Heart left ventricle (tissue), 16 donors: ENCODE results near the gene ZMYM3. TPM values are rescaled to one million over a fixed set of nuclear protein-coding genes. Genes with fewer than 3 reads are reported as not detected.

ENCODE experiments used
- ATAC-seq, 4 donors: fragments of 200-7000 bp; cut with Tn5 transposase; one replicate each; pipeline ENCODE4 v1.9.1; 2020 to 2022; ENCODE audit warnings: moderate library complexity in 4 of 4, mild to moderate bottlenecking in 3 of 4, moderate number of reproducible peaks in 1 of 4
- DNase-seq, 5 donors: peaks; one replicate each; pipeline ENCODE4 v3.0.0-alpha.2; 2020
- H3K27ac ChIP-seq, 12 donors: fragments of 200-600 bp; sonication (generic) in 4 of 12; one replicate each; pipeline versions ENCODE4 v1.5.0 to v1.8.0; 2016 to 2022; ENCODE audit warnings: mild to moderate bottlenecking in 2 of 12
- H3K27me3 ChIP-seq, 9 donors: fragments of 200-600 bp; sonication (generic) in 2 of 9; one replicate each; pipeline versions ENCODE4 v1.5.1 to v1.8.0; 2016 to 2022; ENCODE audit warnings: mild to moderate bottlenecking in 3 of 9
- H3K36me3 ChIP-seq, 9 donors: fragments of 200-600 bp; sonication (generic) in 2 of 9; one replicate each; pipeline versions ENCODE4 v1.5.0 to v1.8.0; 2018 to 2022; ENCODE audit warnings: mild to moderate bottlenecking in 2 of 9
- H3K4me1 ChIP-seq, 12 donors: fragments of 200-600 bp; sonication (generic) in 4 of 12; one replicate each; pipeline versions ENCODE4 v1.5.0 to v1.8.0; 2016 to 2022; ENCODE audit warnings: mild to moderate bottlenecking in 3 of 12
- H3K4me3 ChIP-seq, 12 donors: fragments of 200-600 bp; sonication (generic) in 4 of 12; one replicate each; pipeline versions ENCODE4 v1.5.0 to v1.8.0; 2017 to 2022; ENCODE audit warnings: mild to moderate bottlenecking in 9 of 12, moderate library complexity in 4 of 12
- H3K9me3 ChIP-seq, 12 donors: fragments of 200-600 bp; sonication (generic) in 4 of 12; one replicate each; pipeline versions ENCODE4 v1.5.0 to v1.8.0; 2016 to 2022; ENCODE audit warnings: mild to moderate bottlenecking in 1 of 12
- CTCF ChIP-seq, 12 donors: fragments of 200-600 bp; sonication (generic) in 4 of 12; IDR thresholded peaks; one replicate each; pipeline versions ENCODE4 v1.5.0 to v1.8.0; 2018 to 2022; ENCODE audit warnings: antibody characterized with exemption in 12 of 12, mild to moderate bottlenecking in 5 of 12
- POLR2A ChIP-seq, 2 donors: fragments of 450-650 bp; IDR thresholded peaks; one replicate each; pipeline ENCODE4 v1.6.1; 2017; ENCODE audit warnings: antibody characterized with exemption in 2 of 2, mild to moderate bottlenecking in 2 of 2, moderate library complexity in 2 of 2
- WGBS, 4 donors: extraction: QIAGEN DNeasy Blood & Tissue Kit in 2 of 4; methylation state at CpG; one replicate each; pipeline versions ENCODE4 v1.1.5 to v1.1.7; 2013 to 2018; 5-methylcytosine and 5-hydroxymethylcytosine counted together
- intact Hi-C, 10 donors: fragments of 100-400 bp; cut with DNase I; formaldehyde crosslinking; loops; one replicate each; pipeline versions ENCODE4 v1.11.1 to v1.14.2; 2022
- polyA plus RNA-seq, 2 donors: library from polyadenylated mRNA; stranded (reverse); fragments of 200-250 nt; gene quantifications; one replicate each; pipeline ENCODE4 v1.2.3, GENCODE V29; 2013
- total RNA-seq, 9 donors: library from RNA; depleted of rRNA in 2 of 9; stranded (reverse); fragments of >200 nt in 2 of 9; fragmentation: NEBNext Ultra II Directional in 3 of 9; extraction: Animal tissue kit (Norgen Biotek cat#: 25700) in 3 of 9; gene quantifications; one replicate each; pipeline versions ENCODE4 v1.1.0 to v1.2.4, GENCODE V29; 2016 to 2023
- donor health status: ischemic (EF 13 %, LVEDD 7.1; RV severe dilation, severe dysfunction).
- donor health status: healthy with polysubstance abuse.
- donor health status: DM: no; HTN: yes; CAD: no.
- donor health status: DM: no; HTN: no; CAD: no.
- donor health status: ischemic (EF 25% LVEDD 6.9; RV normal size, moderate dysfunction).
- donor health status: ischemic (EF 25% LVEDD 5.7; RV mildly dilated, moderate dysfunction).
- donor health status: healthy.
- donor health status: DM: yes; HTN: yes; CAD: no.
- donor health status: ischemic (EF 35%, LVEDD 5.7; RV mildly dilated, moderate dysfunction).
- donor health status: nonischemic (EF 11% LVEDD 7.7; RV severe dilation, severe dysfunction).
- donor health status: DM: yes; HTN: yes; CAD: no.
- donor health status: PGD.
- donor health status: ischemic (EF 29% LVEDD 5.4; RV normal size, mild dysfunction).
- donor health status: nonischemic (EF 23%, LVEDD 6.1; RV moderate dilation, normal function).

ZMYM3 gene
- total and polyA plus RNA-seq, 11 donors: 5.1 to 22.9 (median 13.8) TPM

- no peak overlapping the region for H3K27ac ChIP-seq
- no peak overlapping the region for H3K4me3 ChIP-seq
- intact Hi-C loops: no loop called here
- no peaks in the 10 kb centered on the region for H3K4me1 ChIP-seq
- no peaks in the 10 kb centered on the region for H3K36me3 ChIP-seq
- ATAC-seq: no peak
- 91 to 100% (median 99%) methylated on average over 1 of the region's 1 CpG for WGBS, 4 donors
- no peaks in the 10 kb centered on the region for H3K9me3 ChIP-seq
- no peak for TF ChIP-seq POLR2A (IDR thresholded peaks at IDR 0.05)
- TF ChIP-seq CTCF (IDR thresholded peaks at IDR 0.05): no peak
- no peak for DNase-seq
- peaks cover 0 to 5% (median 0%) of the 10 kb centered on the region in 9 donors for H3K27me3 ChIP-seq
These were observed 32.8 kb downstream of the ZMYM3 start for GRCh38 chrX:71221145-71221544.

GRCh38 chrX:71217298-71217697 lies 36.6 kb downstream of the ZMYM3 start:
- Histone ChIP-seq H3K4me1 (no peaks in the 10 kb centered on the region), H3K27me3 (peaks cover 0 to 7% (median 0%) of the 10 kb centered on the region in 9 donors), H3K36me3 (no peaks in the 10 kb centered on the region), H3K4me3 (no peak overlapping the region), H3K27ac (no peak overlapping the region), H3K9me3 (no peaks in the 10 kb centered on the region)
- TF ChIP-seq POLR2A (IDR thresholded peaks at IDR 0.05) (no peak), CTCF (IDR thresholded peaks at IDR 0.05) (no peak)
- ATAC-seq (no peak), DNase-seq (no peak)
- WGBS, 4 donors: 80 to 94% (median 93%) methylated on average over 6 of the region's 6 CpGs
- intact Hi-C loops: loop anchor here in 1 of 10 donors (10.0 kb wide), 1 partner anchor 62 kb away; no protein-coding TSS in a partner anchor

GRCh38 chrX:71216485-71216884 lies 37.5 kb downstream of the ZMYM3 start:
- Histone ChIP-seq H3K9me3 (no peaks in the 10 kb centered on the region), H3K27ac (no peak overlapping the region), H3K36me3 (no peaks in the 10 kb centered on the region), H3K4me1 (no peaks in the 10 kb centered on the region), H3K27me3 (peaks cover 0 to 7% (median 0%) of the 10 kb centered on the region in 9 donors), H3K4me3 (no peak overlapping the region)
- DNase-seq (no peak), ATAC-seq (no peak)
- intact Hi-C loops: loop anchor here in 1 of 10 donors (10.0 kb wide), 1 partner anchor 62 kb away; no protein-coding TSS in a partner anchor
- no peak for TF ChIP-seq POLR2A (IDR thresholded peaks at IDR 0.05)
- TF ChIP-seq CTCF (IDR thresholded peaks at IDR 0.05): no peak
- WGBS, 4 donors: 43 to 54% (median 45%) methylated on average over 6 of the region's 6 CpGs

- 80 to 84% (median 82%) methylated on average over 10 of the region's 10 CpGs for WGBS, 4 donors
- H3K27me3 ChIP-seq: peaks cover 0 to 7% (median 0%) of the 10 kb centered on the region in 9 donors
- no peaks in the 10 kb centered on the region for H3K36me3 ChIP-seq
- H3K4me3 ChIP-seq: no peak overlapping the region
- H3K9me3 ChIP-seq: no peaks in the 10 kb centered on the region
- DNase-seq: no peak
- intact Hi-C loops: loop anchor here in 1 of 10 donors (10.0 kb wide), 1 partner anchor 61 kb away; no protein-coding TSS in a partner anchor
- TF ChIP-seq POLR2A (IDR thresholded peaks at IDR 0.05): no peak
- TF ChIP-seq CTCF (IDR thresholded peaks at IDR 0.05): no peak
- no peak overlapping the region for H3K27ac ChIP-seq
- ATAC-seq: no peak
- no peaks in the 10 kb centered on the region for H3K4me1 ChIP-seq
These were observed 38.5 kb downstream of the ZMYM3 start for GRCh38 chrX:71215338-71215912.
